ENCODE data around the gene C5orf47.

The C5orf47 gene, protein sequence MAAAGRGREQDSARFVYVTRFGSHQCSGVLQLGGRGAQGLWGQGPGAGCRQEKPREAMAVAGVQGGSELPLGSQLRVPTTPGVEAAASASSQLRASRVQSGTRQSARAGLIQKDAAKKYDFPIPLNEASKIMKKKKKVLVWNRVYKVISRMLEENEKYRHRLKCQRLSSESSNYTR

GRCh38 chr5:173988554-173989431 lies at the start of gene C5orf47:
TSS of gene C5orf47 (plus strand) at chr5:173989170. CDS start at chr5:173989264, 94 bp downstream.
- no peak for TF ChIP-seq CTCF (conservative IDR thresholded peaks at IDR 0.05; ENCODE audit: low read depth, low read length)
- Histone ChIP-seq H3K27ac (no peak within 1 kb of the TSS), H4K20me1 (ENCODE audit: insufficient read depth) (no peaks in the 10 kb centered on the region), H3K9ac (no peak within 1 kb of the TSS), H3K27me3 (ENCODE audit: insufficient read depth, low read depth) (no peaks in the 10 kb centered on the region), H3K4me1 (ENCODE audit: low read depth, poor library complexity, severe bottlenecking) (no peaks in the 10 kb centered on the region), H3K4me3 (IDR thresholded peaks at IDR 0.05; ENCODE audit: insufficient read depth, low read depth, low read length) (no peak within 1 kb of the TSS), H3K79me2 (ENCODE audit: insufficient read depth, low read depth) (no peaks in the 10 kb centered on the region), H3K36me3 (ENCODE audit: insufficient read depth) (no peaks in the 10 kb centered on the region), H2AFZ (ENCODE audit: low read depth) (no peak within 1 kb of the TSS), H3K4me2 (no peak within 1 kb of the TSS)

DNA sequence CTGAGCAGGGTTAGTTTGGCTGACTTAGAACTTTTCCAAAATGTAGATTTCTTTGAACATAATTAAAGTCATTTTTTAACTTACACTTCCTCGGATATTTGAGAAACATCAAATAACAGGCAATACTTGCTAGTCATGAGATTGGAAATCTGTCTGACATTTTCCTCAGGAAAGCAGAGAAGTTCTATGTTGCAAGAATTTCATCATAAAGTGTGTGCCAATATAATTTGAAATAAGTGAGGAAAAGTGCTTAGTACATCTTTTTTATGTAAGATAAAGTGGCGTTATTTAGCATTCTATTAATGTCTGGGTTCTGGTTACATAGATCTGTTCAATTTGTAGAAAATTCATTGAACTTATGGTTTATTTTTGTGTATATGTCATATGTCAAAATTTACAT lies 48.7 kb upstream of the C5orf47 start:
- no peak overlapping the region for H3K4me3 ChIP-seq (IDR thresholded peaks at IDR 0.05; ENCODE audit: insufficient read depth, low read depth, low read length)

DNA sequence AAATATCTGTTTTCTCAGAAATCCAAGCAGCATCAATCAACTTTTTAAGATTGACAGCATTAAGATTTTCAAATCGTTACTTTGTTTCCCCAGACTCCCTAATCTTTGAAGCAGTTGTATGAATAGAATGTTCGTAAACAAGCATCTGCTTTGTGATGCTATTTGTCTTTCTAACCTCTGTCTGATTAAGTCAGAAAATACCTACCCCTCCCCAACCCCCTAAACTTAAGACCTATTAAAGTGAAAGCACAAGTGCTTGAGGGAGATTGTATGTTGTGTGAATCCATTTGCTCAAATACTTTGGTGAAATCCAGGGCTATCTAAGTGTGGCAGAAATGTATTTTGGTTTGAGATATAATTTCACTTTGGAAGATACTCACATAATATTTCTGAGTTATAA lies 47.9 kb upstream of the C5orf47 start:
- H3K79me2 ChIP-seq (ENCODE audit: insufficient read depth, low read depth) = no peaks in the 10 kb centered on the region; the same call in 1 of the 2 replicates
- H3K4me3 ChIP-seq (IDR thresholded peaks at IDR 0.05; ENCODE audit: insufficient read depth, low read depth, low read length) = no peak overlapping the region
- no peaks in the 10 kb centered on the region for H4K20me1 ChIP-seq (ENCODE audit: insufficient read depth)
- H3K36me3 ChIP-seq (ENCODE audit: insufficient read depth) = no peaks in the 10 kb centered on the region
- no peaks in the 10 kb centered on the region for H3K4me1 ChIP-seq (ENCODE audit: low read depth, poor library complexity, severe bottlenecking)
- H3K27me3 ChIP-seq (ENCODE audit: insufficient read depth, low read depth) = no peaks in the 10 kb centered on the region
- no peak overlapping the region for H3K4me2 ChIP-seq
- H3K9ac ChIP-seq = no peak overlapping the region
- H2AFZ ChIP-seq (ENCODE audit: low read depth) = no peak overlapping the region
- TF ChIP-seq CTCF (conservative IDR thresholded peaks at IDR 0.05; ENCODE audit: low read depth, low read length) = no peak
- H3K27ac ChIP-seq = no peak overlapping the region

More for the DNA sequence above, 48.7 kb upstream of the C5orf47 start:
- Histone ChIP-seq H3K27me3 (ENCODE audit: insufficient read depth, low read depth) (no peaks in the 10 kb centered on the region), H3K79me2 (ENCODE audit: insufficient read depth, low read depth) (no peaks in the 10 kb centered on the region; the same call in 1 of the 2 replicates), H3K36me3 (ENCODE audit: insufficient read depth) (no peaks in the 10 kb centered on the region), H2AFZ (ENCODE audit: low read depth) (no peak overlapping the region), H3K27ac (no peak overlapping the region), H3K4me1 (ENCODE audit: low read depth, poor library complexity, severe bottlenecking) (no peaks in the 10 kb centered on the region), H4K20me1 (ENCODE audit: insufficient read depth) (no peaks in the 10 kb centered on the region), H3K4me2 (no peak overlapping the region), H3K9ac (no peak overlapping the region)
- no peak for TF ChIP-seq CTCF (conservative IDR thresholded peaks at IDR 0.05; ENCODE audit: low read depth, low read length)

GRCh38 chr5:173941758-173942401 lies 47.1 kb upstream of the C5orf47 start:
- H3K27ac ChIP-seq = no peak overlapping the region
- H3K4me1 ChIP-seq (ENCODE audit: low read depth, poor library complexity, severe bottlenecking) = no peaks in the 10 kb centered on the region
- no peak overlapping the region for H3K4me3 ChIP-seq (IDR thresholded peaks at IDR 0.05; ENCODE audit: insufficient read depth, low read depth, low read length)
- no peak overlapping the region for H3K9ac ChIP-seq
- H4K20me1 ChIP-seq (ENCODE audit: insufficient read depth) = no peaks in the 10 kb centered on the region
- no peak overlapping the region for H2AFZ ChIP-seq (ENCODE audit: low read depth)
- H3K79me2 ChIP-seq (ENCODE audit: insufficient read depth, low read depth) = no peaks in the 10 kb centered on the region; the same call in 1 of the 2 replicates
- no peak for TF ChIP-seq CTCF (conservative IDR thresholded peaks at IDR 0.05; ENCODE audit: low read depth, low read length)
- H3K27me3 ChIP-seq (ENCODE audit: insufficient read depth, low read depth) = no peaks in the 10 kb centered on the region
- no peaks in the 10 kb centered on the region for H3K36me3 ChIP-seq (ENCODE audit: insufficient read depth)
- H3K4me2 ChIP-seq = no peak overlapping the region
